Loucy (cell line): ENCODE data around the gene UNC5C.

Experiments used
- H2AFZ ChIP-seq: fragments of 200-600 bp; sonication (generic); 2 replicates; pipeline ENCODE4 v1.6.0; 2016; ENCODE audit warnings: antibody characterized with exemption, mild to moderate bottlenecking, low read length, moderate library complexity
- H3F3A ChIP-seq: fragments of 200-600 bp; 2 replicates; pipeline ENCODE4 v1.6.0; 2016; ENCODE audit warnings: antibody characterized with exemption, low read depth, mild to moderate bottlenecking
- H3K27me3 ChIP-seq: fragments of 200-600 bp; sonication (generic); 2 replicates; pipeline ENCODE4 v1.6.1; 2014; ENCODE audit warnings: low read length, mild to moderate bottlenecking; ENCODE audit not compliant: insufficient read depth, poor library complexity, severe bottlenecking
- H3K36me3 ChIP-seq: fragments of 200-600 bp; sonication (generic); 2 replicates; pipeline ENCODE4 v1.6.1; 2016; ENCODE audit warnings: low read length; ENCODE audit not compliant: insufficient read depth
- H3K4me1 ChIP-seq: fragments of 200-600 bp; sonication (generic); 2 replicates; pipeline ENCODE4 v1.5.1; 2014; ENCODE audit warnings: low read length, mild to moderate bottlenecking; ENCODE audit not compliant: insufficient read depth, poor library complexity, severe bottlenecking
- H3K4me2 ChIP-seq: fragments of 200-600 bp; sonication (generic); 2 replicates; pipeline ENCODE4 v1.6.0; 2014; ENCODE audit warnings: antibody characterized with exemption, low read length, low read depth, mild to moderate bottlenecking; ENCODE audit not compliant: poor library complexity, severe bottlenecking
- H3K4me3 ChIP-seq: fragments of 200-600 bp; sonication (generic); 2 replicates; pipeline ENCODE4 v1.5.1; 2014; ENCODE audit warnings: low read length, mild to moderate bottlenecking, mixed read lengths; ENCODE audit not compliant: poor library complexity, severe bottlenecking
- H3K79me2 ChIP-seq: fragments of 200-600 bp; sonication (generic); 2 replicates; pipeline ENCODE4 v1.6.1; 2014; ENCODE audit warnings: low read length; ENCODE audit not compliant: insufficient read depth
- H3K9ac ChIP-seq: fragments of 200-600 bp; sonication (generic); 2 replicates; pipeline ENCODE4 v1.6.0; 2014; ENCODE audit warnings: mild to moderate bottlenecking, low read depth, low read length, moderate library complexity; ENCODE audit not compliant: poor library complexity, severe bottlenecking
- H3K9me2 ChIP-seq: fragments of 200-600 bp; sonication (generic); replicated peaks from 2 replicates; pipeline ENCODE4 v1.6.1; 2016; ENCODE audit warnings: low read depth, low read length, mixed read lengths
- H3K9me3 ChIP-seq: fragments of 200-600 bp; sonication (generic); 2 replicates; pipeline ENCODE4 v1.6.1; 2014; ENCODE audit warnings: mild to moderate bottlenecking, antibody characterized with exemption, low read length, low read depth; ENCODE audit not compliant: insufficient read depth
- H4K20me1 ChIP-seq: fragments of 200-600 bp; sonication (generic); 2 replicates; pipeline ENCODE4 v1.6.0; 2014; ENCODE audit warnings: antibody characterized with exemption, low read length, mild to moderate bottlenecking; ENCODE audit not compliant: insufficient read depth, poor library complexity, severe bottlenecking
- CTCF ChIP-seq: fragments of 200-600 bp; sonication (generic); conservative IDR thresholded peaks from 2 replicates; pipeline ENCODE4 v1.5.1; 2014; ENCODE audit warnings: mild to moderate bottlenecking, antibody characterized with exemption, low read length
- EZH2phosphoT487 ChIP-seq: fragments of 200-600 bp; IDR thresholded peaks from 2 replicates; pipeline ENCODE4 v1.6.1; 2018; ENCODE audit warnings: antibody characterized with exemption, mild to moderate bottlenecking, moderate library complexity, borderline replicate concordance

The UNC5C gene

GRCh38 chr4:95500361-95500760 lies 48.4 kb downstream of the UNC5C start:
- no peak overlapping the region for H2AFZ ChIP-seq
- no peaks in the 10 kb centered on the region for H3F3A ChIP-seq
- TF ChIP-seq EZH2phosphoT487 (no peak), CTCF (no peak)

GRCh38 chr4:95499291-95499696 lies 49.5 kb downstream of the UNC5C start:
- no peaks in the 10 kb centered on the region for H3K4me1 ChIP-seq

More at GRCh38 chr4:95500361-95500760, 48.4 kb downstream of the UNC5C start:
- no peaks in the 10 kb centered on the region for H3K27me3 ChIP-seq
- H3K9me3 ChIP-seq, result no peaks in the 10 kb centered on the region
- H3K4me2 ChIP-seq, result no peak overlapping the region
- no peaks in the 10 kb centered on the region for H3K9me2 ChIP-seq
- no peak overlapping the region for H3K9ac ChIP-seq
- H3K4me1 ChIP-seq, result no peaks in the 10 kb centered on the region
- no peak overlapping the region for H3K4me3 ChIP-seq
- H4K20me1 ChIP-seq, result no peaks in the 10 kb centered on the region
- H3K79me2 ChIP-seq, result no peaks in the 10 kb centered on the region
- H3K36me3 ChIP-seq, result no peaks in the 10 kb centered on the region

GRCh38 chr4:95494186-95494585 lies 54.6 kb downstream of the UNC5C start:
- H3K4me2 ChIP-seq, result no peak overlapping the region
- H3K4me1 ChIP-seq, result no peaks in the 10 kb centered on the region
- H3K9me2 ChIP-seq, result no peaks in the 10 kb centered on the region
- H3K9ac ChIP-seq, result no peak overlapping the region
- no peaks in the 10 kb centered on the region for H3K79me2 ChIP-seq
- H3K4me3 ChIP-seq, result no peak overlapping the region
- TF ChIP-seq CTCF (no peak), EZH2phosphoT487 (no peak)
- no peaks in the 10 kb centered on the region for H4K20me1 ChIP-seq
- H3F3A ChIP-seq, result no peaks in the 10 kb centered on the region
- no peaks in the 10 kb centered on the region for H3K27me3 ChIP-seq
- H2AFZ ChIP-seq, result no peak overlapping the region
- H3K9me3 ChIP-seq, result no peaks in the 10 kb centered on the region
- no peaks in the 10 kb centered on the region for H3K36me3 ChIP-seq

More at GRCh38 chr4:95499291-95499696, 49.5 kb downstream of the UNC5C start:
- H3K9me2 ChIP-seq, result no peaks in the 10 kb centered on the region
- H3K79me2 ChIP-seq, result no peaks in the 10 kb centered on the region
- TF ChIP-seq EZH2phosphoT487, result no peak
- TF ChIP-seq CTCF, result no peak
- H3K9ac ChIP-seq, result no peak overlapping the region
- no peaks in the 10 kb centered on the region for H3K36me3 ChIP-seq
- H2AFZ ChIP-seq, result no peak overlapping the region
- no peaks in the 10 kb centered on the region for H3F3A ChIP-seq
- no peaks in the 10 kb centered on the region for H4K20me1 ChIP-seq
- no peaks in the 10 kb centered on the region for H3K27me3 ChIP-seq
- H3K4me2 ChIP-seq, result no peak overlapping the region
- no peaks in the 10 kb centered on the region for H3K9me3 ChIP-seq
- no peak overlapping the region for H3K4me3 ChIP-seq
